Cerebellar nuclear complex (tissue), 1 donor: Measurements from ENCODE around the gene DEGS2.

Experiments
- DNase-seq, 2 experiments: peaks; one replicate each; lab custom pipeline; 2025; lab: John Stamatoyannopoulos, UW

Gene DEGS2

GRCh38 chr14:100132161-100132902 lies 27.1 kb downstream of the DEGS2 start:
- no peak for DNase-seq

GRCh38 chr14:100131181-100131580 lies 28.3 kb downstream of the DEGS2 start:
- no peak for DNase-seq

GRCh38 chr14:100130521-100130920 lies 28.9 kb downstream of the DEGS2 start:
- no peak for DNase-seq

- DNase-seq, result no peak
Measured at GRCh38 chr14:100129161-100129589, 30.3 kb downstream of the DEGS2 start.

DNA sequence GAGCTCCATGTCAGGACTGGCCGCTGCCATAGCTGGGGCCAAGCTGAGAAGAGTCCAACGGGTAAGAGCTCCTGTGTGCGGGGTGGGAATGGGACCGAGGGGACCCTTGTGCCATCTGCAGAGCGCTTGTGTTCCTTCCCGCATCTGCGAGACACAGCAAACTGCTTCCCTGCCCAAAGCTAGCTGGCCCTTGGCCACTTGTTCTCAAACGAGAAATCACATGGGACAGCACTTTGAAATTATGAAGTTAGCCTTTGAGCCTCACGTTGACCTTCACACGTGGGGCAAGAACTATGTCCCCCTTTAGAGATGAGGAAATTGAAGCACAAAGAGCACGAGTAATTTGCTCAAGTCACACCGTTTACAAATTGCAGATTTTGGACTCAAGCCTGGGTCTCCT lies 30.8 kb downstream of the DEGS2 start:
- no peak for DNase-seq

GRCh38 chr14:100127853-100128455 lies 31.5 kb downstream of the DEGS2 start:
- DNase-seq, result no peak

- no peak for DNase-seq
Measured at GRCh38 chr14:100126401-100126800, 33.0 kb downstream of the DEGS2 start.

- no peak for DNase-seq
Measured at GRCh38 chr14:100124551-100125088, 34.8 kb downstream of the DEGS2 start.

DNA sequence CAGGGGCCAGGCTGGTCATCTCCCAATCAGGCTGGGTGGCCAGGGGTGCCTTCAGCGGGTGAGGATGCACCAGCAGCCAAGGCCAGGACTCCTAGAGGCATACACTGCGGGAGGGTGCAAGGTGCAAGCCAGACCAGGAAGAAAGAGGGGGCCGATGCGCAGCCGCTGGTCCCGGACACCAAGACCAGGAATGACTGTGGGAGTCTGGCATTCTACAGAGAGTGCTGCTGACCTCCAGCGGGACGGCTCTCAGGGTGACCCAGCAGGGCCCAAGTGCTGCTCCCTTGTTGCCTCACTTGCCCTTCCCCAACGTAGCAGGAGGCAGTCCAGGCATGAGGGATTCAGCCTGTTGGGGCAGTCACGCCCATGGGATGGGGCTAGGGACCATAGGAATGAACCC lies 35.8 kb downstream of the DEGS2 start:
- DNase-seq, result no peak

- no peak for DNase-seq
Measured at GRCh38 chr14:100122481-100123223, 36.8 kb downstream of the DEGS2 start.

DNA sequence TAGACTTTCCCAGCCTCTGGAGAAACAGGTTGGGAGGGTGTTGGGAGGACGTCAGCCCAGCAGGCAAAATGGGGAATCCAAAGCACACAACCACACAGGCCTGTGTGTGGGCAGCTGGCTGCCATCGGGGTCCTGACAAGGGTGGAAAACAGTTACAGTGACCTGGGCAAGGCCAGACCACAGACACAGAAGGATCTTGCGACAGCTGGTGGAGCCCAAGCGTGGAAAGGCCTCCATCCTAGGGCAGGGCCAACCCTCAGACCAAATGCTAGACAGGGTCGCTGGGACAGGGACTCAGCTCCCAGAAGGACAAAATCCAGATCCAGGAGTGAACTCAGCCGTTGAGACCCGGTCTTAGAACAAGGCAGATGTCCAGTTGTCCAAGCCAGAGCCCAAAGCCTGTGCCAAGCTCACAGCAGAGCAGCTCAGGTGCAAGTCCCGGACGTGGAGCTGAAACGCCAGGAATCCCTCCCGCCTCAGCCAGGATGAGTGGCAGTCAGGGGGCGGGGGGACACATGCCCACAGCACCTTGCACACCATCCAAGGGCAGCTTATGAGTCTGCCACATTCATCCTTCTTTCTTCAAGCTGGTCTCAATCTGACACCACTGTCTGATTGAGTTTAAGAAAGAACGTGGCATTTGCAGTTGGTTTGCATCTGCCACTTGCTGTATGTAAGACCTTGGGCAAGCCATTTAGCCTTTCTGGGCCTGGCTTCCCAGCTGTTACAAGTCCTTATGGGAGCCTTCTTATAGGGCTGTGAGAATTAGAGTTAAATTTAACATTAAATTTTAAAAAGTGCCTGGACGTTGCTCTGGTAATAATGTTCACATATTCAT lies 37.6 kb downstream of the DEGS2 start:
- DNase-seq, result no peak

DNA sequence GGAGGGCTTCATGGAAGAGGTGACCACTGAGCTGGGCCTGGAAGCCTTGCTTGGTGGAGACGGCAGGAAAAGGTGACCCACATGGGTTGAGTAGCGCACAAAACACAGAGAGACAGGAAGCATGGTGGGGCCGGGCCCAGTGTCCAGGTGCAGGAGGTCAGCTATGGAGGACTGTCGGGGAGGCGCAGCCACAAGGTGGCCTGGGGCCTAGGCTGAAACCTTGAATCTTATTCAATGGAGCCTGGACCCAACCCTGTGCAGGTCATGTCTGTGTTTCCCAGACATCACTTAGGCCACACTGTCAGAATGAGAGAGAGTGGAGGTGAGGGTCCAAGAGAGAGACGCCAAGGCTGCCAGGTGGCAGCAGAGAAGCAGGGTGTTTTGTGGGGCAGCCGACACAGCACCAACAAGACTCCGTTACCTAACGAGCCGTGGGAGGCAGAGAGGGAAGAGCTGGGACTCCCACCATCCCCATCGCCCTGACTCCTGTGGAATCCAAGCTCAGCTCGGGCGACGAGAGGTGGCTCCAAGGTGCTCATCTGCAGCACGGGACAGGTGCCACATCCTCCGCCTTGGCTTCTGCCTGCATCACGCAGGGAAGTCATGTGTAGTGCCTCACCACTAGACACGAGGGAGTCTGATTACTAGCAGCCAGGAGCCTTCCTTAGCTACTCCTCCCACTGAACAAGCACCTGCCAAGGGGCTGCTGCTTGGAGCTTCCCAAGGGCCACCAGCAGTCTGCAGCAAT lies 38.7 kb downstream of the DEGS2 start:
- peak; percentile 28 to 49 for DNase-seq

DNA sequence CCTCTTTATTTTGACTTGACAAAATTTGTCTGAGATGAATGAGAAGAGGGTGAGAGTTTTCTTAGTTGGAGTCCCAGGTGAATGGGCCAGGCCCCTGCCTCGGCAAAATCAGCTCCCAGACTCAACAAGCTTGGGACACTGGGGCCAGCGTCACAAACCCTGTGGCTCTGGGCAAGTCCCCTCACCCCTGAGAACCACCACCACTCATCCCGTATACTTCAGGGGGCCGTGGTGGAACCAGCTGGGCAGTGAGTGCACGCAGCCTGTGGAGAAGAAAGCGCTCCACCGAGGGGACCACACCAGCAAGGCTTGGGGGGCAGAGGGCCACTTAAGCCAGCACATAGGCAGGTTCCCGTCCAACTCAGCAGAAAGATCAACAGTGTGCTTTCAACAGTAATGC lies 40.2 kb downstream of the DEGS2 start:
- no peak for DNase-seq

GRCh38 chr14:100118396-100119011 lies 40.9 kb downstream of the DEGS2 start:
- no peak for DNase-seq

- no peak for DNase-seq
Measured at GRCh38 chr14:100117633-100118395, 41.6 kb downstream of the DEGS2 start.

DNA sequence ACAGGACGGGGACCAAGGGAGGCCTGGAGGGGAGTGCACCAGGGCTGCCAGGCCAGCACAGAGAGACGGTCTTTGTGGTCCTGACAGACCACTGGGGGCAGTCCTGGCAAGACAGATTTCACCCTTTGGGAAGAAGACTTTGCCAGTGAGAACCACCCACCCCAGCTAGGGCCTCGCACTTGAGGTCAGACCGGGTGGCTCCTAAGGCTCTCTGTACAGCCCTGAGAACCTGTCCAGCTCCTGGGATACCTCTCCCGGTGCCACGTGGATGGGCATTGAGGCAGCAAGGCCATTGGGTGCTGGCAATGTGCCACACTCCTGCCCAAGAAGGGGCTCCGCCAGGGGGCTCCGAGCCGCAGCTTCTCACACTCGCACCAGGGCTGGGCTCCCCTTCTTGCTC lies 42.4 kb downstream of the DEGS2 start:
- no peak for DNase-seq

DNA sequence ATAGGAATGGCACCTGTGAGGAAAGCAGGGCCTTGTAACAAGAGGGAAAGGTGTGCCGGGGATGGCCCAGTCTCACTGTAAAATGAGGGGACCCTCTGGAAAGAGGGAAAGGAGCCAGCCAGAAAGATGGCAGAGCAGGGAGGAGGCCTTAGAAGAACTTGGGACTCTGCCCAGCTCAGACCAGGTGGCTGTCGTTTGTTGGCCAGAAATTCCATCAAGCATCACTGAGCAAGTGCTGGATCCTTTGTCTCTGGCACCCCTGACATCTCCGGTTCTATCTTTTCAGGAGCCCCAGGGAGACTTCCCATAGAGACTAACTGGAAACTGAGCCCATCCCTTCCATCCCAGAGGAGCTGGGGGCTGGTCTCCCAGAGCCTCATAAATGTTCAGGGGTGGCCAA lies 43.3 kb downstream of the DEGS2 start:
- peak; percentile 81 to 91 for DNase-seq

DNA sequence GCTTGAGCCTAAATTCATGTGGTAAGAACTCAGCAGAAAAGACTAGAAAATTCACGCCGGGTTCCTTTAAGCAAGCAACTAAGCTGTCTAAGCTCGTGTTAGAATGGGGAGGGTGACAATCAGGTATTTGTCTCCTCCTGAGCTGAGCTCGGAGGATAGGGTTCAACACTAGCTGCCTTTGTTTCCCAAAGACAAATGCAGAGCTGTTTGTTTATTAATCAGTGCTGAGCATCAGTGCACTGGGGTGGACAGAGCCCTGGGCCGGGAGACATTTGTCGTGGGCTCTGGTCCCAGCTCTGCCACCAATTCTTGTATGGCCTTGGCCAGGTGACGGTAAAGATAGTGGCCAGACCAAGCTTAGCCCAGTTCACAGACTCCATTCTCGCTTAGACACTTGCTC lies 43.7 kb downstream of the DEGS2 start:
- DNase-seq, result peak; percentile 79 to 81

DNA sequence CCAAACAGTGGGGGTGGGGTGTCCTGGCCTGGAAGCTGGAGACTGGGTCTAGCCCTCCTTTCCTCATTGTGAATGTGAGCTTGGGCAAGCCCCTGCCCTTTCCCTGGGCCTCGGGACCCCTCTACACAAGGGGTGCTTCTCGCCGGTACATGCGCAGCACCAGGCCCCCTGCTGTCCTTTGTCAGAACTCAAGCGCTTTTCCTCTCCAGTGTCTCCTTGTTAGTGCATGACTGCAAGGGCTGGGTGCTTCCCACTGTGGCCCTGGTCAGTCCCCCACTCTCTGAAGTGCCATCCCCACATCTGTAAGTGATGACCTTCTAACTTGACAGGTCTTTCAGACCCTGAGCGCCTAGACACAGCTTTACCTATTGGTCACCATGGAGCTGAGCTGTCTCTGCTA lies 44.2 kb downstream of the DEGS2 start:
- DNase-seq, result no peak
